HCT116 (cell line): ENCODE results near the gene FGF3.

Experiments used
- POLR2A ChIP-seq: IDR thresholded peaks from 2 replicates; pipeline ENCODE4 v1.7.0; 2011; ENCODE audit warnings: borderline replicate concordance; ENCODE audit not compliant: insufficient read depth, insufficient read length; ENCODE audit errors: extremely low read depth
- RAD21 ChIP-seq: IDR thresholded peaks from 2 replicates; pipeline ENCODE4 v1.6.1; 2012; ENCODE audit warnings: low read depth, mild to moderate bottlenecking
- TCF7L2 ChIP-seq: IDR thresholded peaks from 2 replicates; pipeline ENCODE4 v1.7.0; 2011; ENCODE audit warnings: borderline replicate concordance, inconsistent platforms; ENCODE audit not compliant: insufficient read depth, insufficient read length; ENCODE audit errors: extremely low read depth
- YY1 ChIP-seq: IDR thresholded peaks from 2 replicates; pipeline ENCODE4 v1.6.1; 2011; ENCODE audit warnings: low read length, low read depth, moderate library complexity, mild to moderate bottlenecking; ENCODE audit not compliant: insufficient replicate concordance; ENCODE audit errors: extremely low read depth
- TF ChIP-seq, protein P1 (sequence below), 3 experiments: fragments of 200-600 bp in 1 of 3; sonication (generic) in 1 of 3; IDR thresholded peaks in 2 of 3; conservative IDR thresholded peaks in 1 of 3; 2 replicates each; pipeline ENCODE4 v1.5.1; 2012 to 2017; ENCODE audit warnings: low read depth in 2 of 3, low read length in 2 of 3, antibody characterized with exemption in 1 of 3, borderline replicate concordance in 1 of 3, control low read depth in 1 of 3, mild to moderate bottlenecking in 1 of 3, mixed read lengths in 1 of 3, mixed run types in 1 of 3, moderate library complexity in 1 of 3; ENCODE audit not compliant: insufficient read depth in 1 of 3

DNA sequence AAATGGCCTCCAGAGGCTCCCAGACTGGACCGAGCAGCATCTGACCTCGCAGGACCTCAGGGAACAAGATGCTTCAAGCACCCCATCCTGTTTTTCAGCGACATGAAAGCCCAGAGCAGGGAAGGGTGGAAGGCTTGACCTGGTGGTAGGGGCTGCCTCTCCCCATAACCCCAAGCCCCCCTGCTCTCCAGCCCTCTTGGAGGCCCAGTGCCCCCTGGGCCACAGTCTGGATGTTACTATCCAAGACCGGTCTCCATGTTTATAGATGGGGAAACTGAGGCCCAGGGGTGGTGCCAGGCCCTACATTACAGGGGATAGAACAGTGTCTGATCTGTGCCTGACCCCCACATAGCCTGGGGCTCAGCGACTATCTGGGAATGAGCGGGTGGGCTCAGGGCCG, 7.0 kb downstream of the FGF3 start:
- TF ChIP-seq, protein P1, sequence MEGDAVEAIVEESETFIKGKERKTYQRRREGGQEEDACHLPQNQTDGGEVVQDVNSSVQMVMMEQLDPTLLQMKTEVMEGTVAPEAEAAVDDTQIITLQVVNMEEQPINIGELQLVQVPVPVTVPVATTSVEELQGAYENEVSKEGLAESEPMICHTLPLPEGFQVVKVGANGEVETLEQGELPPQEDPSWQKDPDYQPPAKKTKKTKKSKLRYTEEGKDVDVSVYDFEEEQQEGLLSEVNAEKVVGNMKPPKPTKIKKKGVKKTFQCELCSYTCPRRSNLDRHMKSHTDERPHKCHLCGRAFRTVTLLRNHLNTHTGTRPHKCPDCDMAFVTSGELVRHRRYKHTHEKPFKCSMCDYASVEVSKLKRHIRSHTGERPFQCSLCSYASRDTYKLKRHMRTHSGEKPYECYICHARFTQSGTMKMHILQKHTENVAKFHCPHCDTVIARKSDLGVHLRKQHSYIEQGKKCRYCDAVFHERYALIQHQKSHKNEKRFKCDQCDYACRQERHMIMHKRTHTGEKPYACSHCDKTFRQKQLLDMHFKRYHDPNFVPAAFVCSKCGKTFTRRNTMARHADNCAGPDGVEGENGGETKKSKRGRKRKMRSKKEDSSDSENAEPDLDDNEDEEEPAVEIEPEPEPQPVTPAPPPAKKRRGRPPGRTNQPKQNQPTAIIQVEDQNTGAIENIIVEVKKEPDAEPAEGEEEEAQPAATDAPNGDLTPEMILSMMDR (IDR thresholded peaks at IDR 0.05 in 2 of 3, conservative IDR thresholded peaks at IDR 0.05 in 1 of 3; ENCODE audit: borderline replicate concordance in 1 of 3, insufficient read depth in 1 of 3, low read depth in 2 of 3, low read length in 2 of 3): no peak
- TF ChIP-seq POLR2A: no peak
- no peak for TF ChIP-seq RAD21
- TF ChIP-seq YY1: no peak
- no peak for TF ChIP-seq TCF7L2
